ENCODE measurements around the gene DCHS2.

Gene DCHS2

DNA sequence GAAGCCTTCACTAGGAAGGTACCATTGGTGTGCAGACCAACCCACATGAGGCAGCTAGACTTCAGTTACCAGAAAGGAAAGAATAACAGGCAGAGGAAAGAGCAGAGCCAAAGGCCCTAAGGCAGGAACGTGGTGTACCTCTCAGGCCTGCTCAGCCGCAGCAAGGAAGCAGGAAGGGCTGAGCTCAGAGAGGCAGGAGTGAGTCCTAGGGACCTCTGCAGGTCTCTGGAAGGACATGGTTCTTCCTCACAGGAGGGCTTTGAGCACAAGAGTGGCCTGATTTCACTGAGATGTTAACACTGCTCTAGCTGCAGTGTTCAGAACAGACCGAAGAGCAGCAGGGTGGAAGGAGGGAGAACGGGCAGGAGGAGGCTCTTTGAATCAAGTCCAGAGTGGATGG is 124.6 kb downstream of the DCHS2 start:
- no peak for DNase-seq

GRCh38 chr4:154364066-154364845 is 127.3 kb downstream of the DCHS2 start:
- no peak for DNase-seq

DNA sequence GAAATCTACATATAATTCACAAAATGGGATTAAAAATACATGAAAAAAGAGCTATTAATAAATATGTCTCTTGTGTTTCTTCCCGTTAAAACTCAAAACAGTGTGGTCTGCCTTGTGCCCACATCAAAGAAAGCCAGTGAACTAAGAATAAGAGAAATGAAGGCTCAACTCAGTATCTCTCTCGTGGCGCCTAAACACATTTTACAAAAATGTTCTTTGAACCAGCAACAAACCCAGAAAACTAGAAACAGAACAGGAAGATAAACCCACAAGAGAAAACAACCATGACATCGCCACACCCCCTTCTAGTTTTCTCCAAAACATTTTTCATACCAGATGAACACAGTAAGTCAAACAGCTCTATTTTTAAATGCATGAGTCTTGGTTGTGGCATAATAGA is 130.1 kb downstream of the DCHS2 start:
- DNase-seq = no peak

DNA sequence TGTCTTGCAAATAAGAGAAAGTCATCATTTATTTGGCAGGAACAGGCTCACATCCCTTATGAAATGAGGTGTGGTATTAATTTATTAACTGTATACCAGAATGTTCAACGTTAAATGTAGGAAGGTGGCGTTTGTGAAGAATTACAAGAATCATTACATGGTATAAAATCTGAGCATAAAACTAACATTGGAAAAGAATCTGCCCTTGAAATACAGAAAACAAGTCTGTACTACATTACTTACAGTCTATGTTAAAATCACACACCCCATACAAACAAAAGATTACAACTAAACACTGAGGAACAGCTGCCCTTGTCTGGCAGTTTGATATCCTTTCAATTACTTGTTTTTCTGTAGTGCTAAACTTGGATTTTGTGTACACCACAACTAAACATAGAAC is 131.1 kb downstream of the DCHS2 start:
- no peak for DNase-seq

GRCh38 chr4:154354883-154355282 is 136.7 kb downstream of the DCHS2 start:
- DNase-seq = no peak

GRCh38 chr4:154349829-154350228 is 141.8 kb downstream of the DCHS2 start:
- DNase-seq = no peak

- DNase-seq = no peak
Observed at GRCh38 chr4:154348657-154349056, 142.9 kb downstream of the DCHS2 start.

DNA sequence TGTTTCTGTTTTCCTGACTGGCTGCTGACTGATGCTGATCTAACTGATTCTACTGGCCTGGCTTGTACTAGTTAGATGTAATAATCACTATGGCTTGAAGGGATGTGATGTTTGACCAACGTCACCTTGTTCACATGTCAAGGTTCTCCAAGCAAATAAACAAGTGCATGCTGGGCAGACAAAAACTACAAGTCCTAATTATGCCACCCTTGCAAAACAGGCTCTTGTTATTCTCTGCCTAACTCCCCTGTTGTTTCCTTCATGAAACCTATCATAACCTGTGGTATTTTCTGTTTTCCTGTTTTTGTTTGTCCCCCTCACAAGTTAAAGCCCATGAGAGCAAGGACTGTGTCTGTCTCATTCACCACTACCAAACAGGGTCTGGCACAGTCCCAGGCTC is 146.2 kb downstream of the DCHS2 start:
- no peak for DNase-seq

DNA sequence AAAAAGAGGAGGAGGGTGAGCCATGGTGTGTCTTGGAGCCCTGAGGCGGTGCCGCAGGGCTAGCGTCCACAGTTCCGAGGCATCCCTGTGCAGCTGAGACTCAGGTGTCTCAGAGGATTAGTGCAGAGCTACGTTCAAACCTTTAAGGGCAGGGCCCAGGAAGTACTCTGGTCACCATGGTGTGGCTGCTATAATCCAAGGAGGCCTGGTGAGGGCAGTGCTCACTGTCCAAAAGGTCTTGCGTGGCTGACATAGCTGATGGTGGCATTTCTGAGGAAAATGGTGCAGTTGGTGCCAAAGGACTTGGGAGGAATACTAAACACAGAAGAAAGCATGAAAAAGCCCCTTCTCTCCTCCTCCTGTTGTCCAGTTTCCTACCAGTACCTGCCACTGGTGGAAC is 146.9 kb downstream of the DCHS2 start:
- DNase-seq = no peak

- no peak for DNase-seq
Observed at GRCh38 chr4:154343651-154344050, 147.9 kb downstream of the DCHS2 start.

DNA sequence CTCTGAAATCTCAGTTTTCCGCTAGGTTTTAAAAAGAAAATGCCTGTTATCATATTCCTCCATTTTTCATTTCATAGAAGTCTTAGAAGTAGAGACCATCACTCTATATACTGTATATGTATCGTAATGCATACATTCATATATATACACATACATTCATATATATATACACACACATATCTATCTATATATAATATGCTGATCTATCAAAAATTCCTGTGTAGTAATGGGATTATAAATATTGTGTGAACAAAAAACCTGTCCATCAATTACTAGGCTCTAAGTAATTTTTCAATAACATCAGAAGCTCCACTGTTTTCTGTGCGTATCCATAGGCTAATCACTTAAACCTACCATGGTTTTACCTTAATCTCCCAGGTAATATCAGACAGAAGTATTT is 150.2 kb downstream of the DCHS2 start:
- no peak for DNase-seq

DNA sequence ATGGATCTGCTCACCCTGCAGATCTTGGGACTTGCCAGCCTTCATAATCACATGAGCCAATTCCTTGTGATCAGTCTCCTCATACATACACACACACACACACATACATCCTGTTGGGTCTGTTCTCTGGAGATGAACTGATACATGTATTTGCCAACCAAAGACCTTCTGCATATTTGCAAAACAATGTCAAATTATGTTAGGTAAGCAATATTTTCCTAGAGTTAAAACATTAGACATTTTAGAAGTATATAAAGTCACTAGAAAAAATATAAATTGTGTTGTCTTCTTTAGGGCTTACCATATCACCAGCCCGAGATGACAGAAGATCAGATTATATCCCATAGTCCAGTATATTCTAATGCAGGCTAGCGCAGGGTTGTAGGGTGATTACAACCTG is 156.0 kb downstream of the DCHS2 start:
- no peak for DNase-seq

- no peak for DNase-seq
Observed at GRCh38 chr4:154332681-154333421, 158.7 kb downstream of the DCHS2 start.

DNA sequence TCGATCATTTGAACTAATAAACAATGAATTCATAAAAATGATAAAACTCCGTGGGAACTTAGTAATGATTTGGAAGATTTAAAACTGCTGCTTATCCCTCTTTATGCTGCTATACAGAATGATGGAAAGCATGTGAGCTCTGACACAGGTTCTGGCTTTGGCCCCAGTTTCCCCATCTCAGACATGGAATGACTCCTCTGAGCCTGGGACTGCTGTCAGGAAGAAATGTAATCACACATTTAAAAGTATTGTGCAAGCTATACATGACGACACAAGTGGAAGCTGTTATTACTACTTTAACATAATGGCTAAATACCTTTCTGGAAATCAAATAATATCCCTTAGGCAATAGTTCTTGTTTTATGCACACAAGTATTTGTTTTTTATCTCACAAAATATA is 161.7 kb downstream of the DCHS2 start:
- DNase-seq = no peak

DNA sequence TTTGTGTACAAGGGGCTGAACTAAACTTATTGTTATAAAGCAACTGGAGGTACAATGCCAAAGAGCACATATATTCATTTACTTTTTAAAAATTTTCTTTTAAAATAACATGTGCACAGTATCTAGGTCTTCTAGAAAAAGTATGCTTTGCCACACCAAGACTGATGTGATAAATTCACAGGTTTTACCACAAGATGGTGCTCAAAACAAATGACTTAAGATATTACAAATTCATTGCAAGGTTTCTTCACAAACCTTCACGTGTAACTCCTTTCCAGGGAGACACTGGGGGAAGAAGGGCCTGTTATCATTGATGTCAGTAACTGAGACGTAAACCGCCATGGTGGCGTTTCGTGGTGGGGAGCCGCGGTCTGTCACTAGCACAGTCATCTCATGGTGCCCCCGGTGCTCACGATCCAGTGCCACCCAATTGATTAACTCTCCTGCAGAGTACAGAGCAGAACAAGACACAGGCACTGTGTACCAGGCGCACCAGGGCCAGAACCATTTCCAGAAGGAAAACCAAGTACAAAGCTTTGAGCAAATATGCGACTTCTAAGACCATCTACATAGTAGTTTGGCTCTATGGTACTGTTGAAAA is 162.2 kb downstream of the DCHS2 start:
- DNase-seq = no peak

DNA sequence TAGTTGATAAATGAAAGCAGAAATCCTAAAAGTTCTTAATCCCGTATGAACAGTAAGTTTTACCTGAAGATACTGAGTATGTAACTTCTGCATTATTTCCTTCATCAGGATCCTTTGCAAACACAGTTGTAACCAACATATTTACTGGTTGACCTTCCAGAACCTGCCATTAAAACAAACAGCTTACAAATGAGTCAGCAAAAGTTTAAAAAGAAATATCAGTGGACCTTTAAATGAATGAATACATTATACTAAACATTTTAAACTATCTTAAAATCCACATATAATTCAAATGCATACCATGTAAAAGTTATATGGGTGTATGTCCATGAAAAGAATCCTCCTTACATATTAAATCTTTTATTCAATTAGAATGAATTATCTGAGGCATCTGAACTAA is 163.6 kb downstream of the DCHS2 start:
- no peak for DNase-seq

- no peak for DNase-seq
Observed at GRCh38 chr4:154320521-154320920, 171.1 kb downstream of the DCHS2 start.

GRCh38 chr4:154319736-154320135 is 171.9 kb downstream of the DCHS2 start:
- no peak for DNase-seq

DNA sequence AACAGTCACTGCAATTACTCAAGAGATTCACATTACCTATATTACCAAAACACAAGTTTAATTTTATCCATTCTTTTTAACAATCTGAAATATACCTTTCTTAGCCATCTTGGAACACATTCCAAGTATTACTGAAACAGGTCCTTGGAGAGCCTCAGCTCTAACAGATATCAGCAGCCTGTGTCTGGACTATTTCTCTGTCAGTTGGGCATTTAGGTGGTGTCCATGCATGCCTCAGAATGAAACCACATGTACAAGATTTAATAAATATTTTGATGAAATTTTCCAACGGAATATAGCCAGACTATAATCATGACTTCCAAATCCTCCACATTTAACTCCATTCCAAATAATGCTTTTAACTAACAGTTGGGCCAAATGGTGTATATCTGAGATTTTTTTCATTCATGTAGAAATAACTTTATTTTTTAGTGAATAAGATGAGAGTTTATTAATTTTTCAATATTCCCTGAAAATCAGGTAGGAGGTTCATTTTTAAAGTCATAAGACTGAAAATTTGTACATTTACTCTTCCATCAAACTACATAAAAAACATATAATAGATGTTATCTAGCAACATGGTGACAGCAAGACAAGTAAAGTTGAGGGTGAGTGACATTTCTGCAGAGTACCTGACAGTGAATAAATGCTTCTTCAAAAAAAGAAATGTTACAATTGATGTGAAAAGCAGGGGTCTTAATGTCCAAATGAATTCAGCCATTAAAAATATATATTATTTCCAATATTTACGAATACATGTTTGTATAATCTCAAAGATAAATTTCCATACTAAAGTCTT is 174.2 kb downstream of the DCHS2 start:
- DNase-seq = no peak

- DNase-seq = no peak
Observed at GRCh38 chr4:154315741-154316140, 175.9 kb downstream of the DCHS2 start.

DNA sequence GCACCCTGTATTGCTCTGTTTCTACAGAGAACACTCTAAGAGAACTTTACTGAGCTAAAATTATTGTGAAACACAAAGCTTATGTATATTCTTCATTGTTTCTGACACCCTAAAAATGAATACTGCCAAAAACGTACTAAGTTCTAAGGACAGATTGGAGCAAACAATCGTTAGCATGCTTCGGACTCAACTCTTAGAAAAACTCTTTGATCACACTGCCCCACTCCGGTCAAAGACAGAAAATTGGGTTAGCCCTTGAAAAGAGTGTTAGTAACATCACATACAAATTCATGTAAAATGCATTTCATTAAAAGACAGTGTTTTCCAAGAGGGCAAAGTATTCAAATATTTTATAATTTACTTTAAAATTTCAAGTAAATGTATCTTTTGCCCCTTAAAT is 177.4 kb downstream of the DCHS2 start:
- no peak for DNase-seq

DNA sequence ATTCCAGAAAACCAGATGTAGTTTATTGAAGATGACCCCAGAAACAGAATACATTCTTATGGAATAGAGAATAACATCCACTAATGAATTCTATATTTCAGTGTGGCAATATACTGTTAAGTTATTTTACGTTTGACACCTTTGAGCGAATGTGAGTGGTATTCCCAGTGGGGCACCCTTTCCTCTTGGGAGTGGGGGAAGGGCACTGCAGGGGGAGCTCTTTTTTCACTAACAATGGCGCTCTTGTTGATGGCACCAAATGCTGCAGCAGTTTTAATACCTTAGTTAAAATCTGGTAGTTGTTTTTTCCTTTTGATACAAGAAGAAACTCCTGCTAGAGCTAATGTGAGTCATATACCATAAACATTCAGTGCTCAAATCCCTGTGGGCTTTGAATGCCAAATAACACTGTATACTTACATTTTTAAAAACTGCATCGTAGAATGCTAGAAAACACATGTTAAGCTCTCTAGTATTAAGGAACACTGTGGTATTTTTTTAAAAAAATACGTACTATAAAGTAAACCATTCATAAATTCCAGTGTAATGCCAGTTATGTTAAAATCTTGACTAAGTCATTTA is 178.5 kb downstream of the DCHS2 start:
- DNase-seq = no peak

- no peak for DNase-seq
Observed at GRCh38 chr4:154312246-154312645, 179.4 kb downstream of the DCHS2 start.
